Nephron progenitor cell (in vitro differentiated cells): ENCODE measurements around the gene ERAL1.
"Not testable (repeated sequence)": the region's sequence is repeated elsewhere in the genome, so short reads cannot be mapped to it uniquely, and the experiment has no call there.

Source experiments
- DNase-seq: peaks from one replicate; pipeline ENCODE4 v3.0.0; 2021
- H3K27ac Mint-ChIP-seq: 2 replicates; pipeline ENCODE4 v1.8.0; 2021; ENCODE audit warnings: mild to moderate bottlenecking, moderate library complexity, mixed read lengths
- H3K27me3 Mint-ChIP-seq: 2 replicates; pipeline ENCODE4 v1.8.0; 2021; ENCODE audit warnings: mild to moderate bottlenecking, low read depth, mixed read lengths; ENCODE audit not compliant: poor library complexity
- H3K36me3 Mint-ChIP-seq: 2 replicates; pipeline ENCODE4 v1.8.0; 2021; ENCODE audit warnings: low read depth, mixed read lengths
- H3K4me1 Mint-ChIP-seq: 2 replicates; pipeline ENCODE4 v1.8.0; 2021; ENCODE audit warnings: mixed read lengths
- H3K4me3 Mint-ChIP-seq: 2 replicates; pipeline ENCODE4 v1.8.0; 2021; ENCODE audit warnings: mild to moderate bottlenecking, moderate library complexity, mixed read lengths
- H3K9me3 Mint-ChIP-seq: 2 replicates; pipeline ENCODE4 v1.8.0; 2021; ENCODE audit warnings: mild to moderate bottlenecking, moderate library complexity, mixed read lengths
- CTCF ChIP-seq: fragments of 200-600 bp; sonication (generic); IDR thresholded peaks from 2 replicates; pipeline ENCODE4 v1.5.0; 2021; ENCODE audit warnings: antibody characterized with exemption

ERAL1 gene

GRCh38 chr17:28846231-28846630, 8.6 kb upstream of the ERAL1 start:
- no peak overlapping the region for H3K27ac Mint-ChIP-seq
- peaks cover 13% of the 10 kb centered on the region for H3K4me1 Mint-ChIP-seq

GRCh38 chr17:28846699-28847098, 8.1 kb upstream of the ERAL1 start:
- not testable (repeated sequence) for H3K27me3 Mint-ChIP-seq

More at GRCh38 chr17:28846231-28846630, 8.6 kb upstream of the ERAL1 start:
- no peaks in the 10 kb centered on the region for H3K36me3 Mint-ChIP-seq
- DNase-seq = no peak
- H3K27me3 Mint-ChIP-seq = peaks cover 9% of the 10 kb centered on the region
- no peak for TF ChIP-seq CTCF
- no peak overlapping the region for H3K4me3 Mint-ChIP-seq
- H3K9me3 Mint-ChIP-seq = no peaks in the 10 kb centered on the region

GRCh38 chr17:28848667-28849066, 6.1 kb upstream of the ERAL1 start:
- peak; percentile 35 for TF ChIP-seq CTCF
- not testable (repeated sequence) for H3K27ac Mint-ChIP-seq, DNase-seq, H3K4me3 Mint-ChIP-seq, H3K36me3 Mint-ChIP-seq, H3K9me3 Mint-ChIP-seq, H3K27me3 Mint-ChIP-seq, H3K4me1 Mint-ChIP-seq

More at GRCh38 chr17:28846699-28847098, 8.1 kb upstream of the ERAL1 start:
- not testable (repeated sequence) for H3K36me3 Mint-ChIP-seq, H3K27ac Mint-ChIP-seq, H3K9me3 Mint-ChIP-seq, H3K4me3 Mint-ChIP-seq, DNase-seq, H3K4me1 Mint-ChIP-seq

GRCh38 chr17:28849281-28849680, 5.5 kb upstream of the ERAL1 start:
- H3K4me3 Mint-ChIP-seq = no peak overlapping the region
- H3K9me3 Mint-ChIP-seq = no peaks in the 10 kb centered on the region
- H3K4me1 Mint-ChIP-seq = peaks cover 1% of the 10 kb centered on the region
- H3K36me3 Mint-ChIP-seq = no peaks in the 10 kb centered on the region
- TF ChIP-seq CTCF = no peak
- DNase-seq = no peak
- no peak overlapping the region for H3K27ac Mint-ChIP-seq
- peaks cover 7% of the 10 kb centered on the region for H3K27me3 Mint-ChIP-seq

GRCh38 chr17:28853295-28853694, 1.5 kb upstream of the ERAL1 start:
- Mint-ChIP-seq H3K36me3 (peaks cover 12% of the 10 kb centered on the region), H3K27me3 (peaks cover 6% of the 10 kb centered on the region), H3K27ac (no peak overlapping the region), H3K4me3 (peak overlapping the region; percentile 38), H3K9me3 (no peaks in the 10 kb centered on the region), H3K4me1 (peaks cover 21% of the 10 kb centered on the region)
- no peak for TF ChIP-seq CTCF
- DNase-seq = no peak

- H3K27ac Mint-ChIP-seq = peak overlapping the region; percentile 82
- TF ChIP-seq CTCF = no peak
- DNase-seq = no peak
These were observed 492 bp downstream of the ERAL1 start for GRCh38 chr17:28855336-28855679.

More at GRCh38 chr17:28855336-28855679, 492 bp downstream of the ERAL1 start:
- Mint-ChIP-seq H3K9me3 (no peaks in the 10 kb centered on the region), H3K27me3 (peaks cover 3% of the 10 kb centered on the region), H3K4me3 (peak overlapping the region; percentile 93), H3K36me3 (peaks cover 24% of the 10 kb centered on the region), H3K4me1 (peaks cover 21% of the 10 kb centered on the region)
